Measurements from ENCODE around the gene ARHGEF33.

ARHGEF33 gene

GRCh38 chr2:38988716-38989115 lies 99.0 kb downstream of the ARHGEF33 start:
- Histone ChIP-seq H3K4me3 (ENCODE audit: low read length) (no peak overlapping the region), H3K4me1 (ENCODE audit: control insufficient read depth, low read depth, low read length) (no peaks in the 10 kb centered on the region), H3K27ac (ENCODE audit: low read length) (no peak overlapping the region), H3K9me3 (ENCODE audit: control insufficient read depth, low read depth, low read length) (no peaks in the 10 kb centered on the region), H3K27me3 (ENCODE audit: control insufficient read depth, insufficient read depth, low read length) (no peaks in the 10 kb centered on the region), H3K36me3 (ENCODE audit: control insufficient read depth, low read depth, low read length) (peaks cover 11% of the 10 kb centered on the region), H3K9ac (ENCODE audit: low read length) (no peak overlapping the region)

- Histone ChIP-seq H3K4me1 (ENCODE audit: control insufficient read depth, low read depth, low read length) (no peaks in the 10 kb centered on the region), H3K27ac (ENCODE audit: low read length) (no peak overlapping the region), H3K36me3 (ENCODE audit: control insufficient read depth, low read depth, low read length) (peaks cover 17% of the 10 kb centered on the region), H3K27me3 (ENCODE audit: control insufficient read depth, insufficient read depth, low read length) (no peaks in the 10 kb centered on the region), H3K9ac (ENCODE audit: low read length) (no peak overlapping the region), H3K9me3 (ENCODE audit: control insufficient read depth, low read depth, low read length) (no peaks in the 10 kb centered on the region), H3K4me3 (ENCODE audit: low read length) (no peak overlapping the region)
These were observed 102.2 kb downstream of the ARHGEF33 start for GRCh38 chr2:38991899-38992298.

- peaks cover 4% of the 10 kb centered on the region for H3K4me1 ChIP-seq (ENCODE audit: control insufficient read depth, low read depth, low read length)
- H3K4me3 ChIP-seq (ENCODE audit: low read length): no peak overlapping the region
- H3K9ac ChIP-seq (ENCODE audit: low read length): no peak overlapping the region
- no peak overlapping the region for H3K27ac ChIP-seq (ENCODE audit: low read length)
- no peaks in the 10 kb centered on the region for H3K27me3 ChIP-seq (ENCODE audit: control insufficient read depth, insufficient read depth, low read length)
- peaks cover 31% of the 10 kb centered on the region for H3K36me3 ChIP-seq (ENCODE audit: control insufficient read depth, low read depth, low read length)
- H3K9me3 ChIP-seq (ENCODE audit: control insufficient read depth, low read depth, low read length): no peaks in the 10 kb centered on the region
These were observed 108.1 kb downstream of the ARHGEF33 start for GRCh38 chr2:38997781-38998180.

GRCh38 chr2:39000552-39000951 lies 110.9 kb downstream of the ARHGEF33 start:
- Histone ChIP-seq H3K36me3 (ENCODE audit: control insufficient read depth, low read depth, low read length) (peaks cover 26% of the 10 kb centered on the region), H3K4me3 (ENCODE audit: low read length) (no peak overlapping the region), H3K4me1 (ENCODE audit: control insufficient read depth, low read depth, low read length) (peaks cover 4% of the 10 kb centered on the region), H3K27me3 (ENCODE audit: control insufficient read depth, insufficient read depth, low read length) (no peaks in the 10 kb centered on the region), H3K27ac (ENCODE audit: low read length) (no peak overlapping the region), H3K9me3 (ENCODE audit: control insufficient read depth, low read depth, low read length) (no peaks in the 10 kb centered on the region), H3K9ac (ENCODE audit: low read length) (no peak overlapping the region)

GRCh38 chr2:39007875-39008504 lies 118.3 kb downstream of the ARHGEF33 start:
- Histone ChIP-seq H3K4me3 (ENCODE audit: low read length) (no peak overlapping the region), H3K9ac (ENCODE audit: low read length) (no peak overlapping the region), H3K27ac (ENCODE audit: low read length) (no peak overlapping the region), H3K9me3 (ENCODE audit: control insufficient read depth, low read depth, low read length) (no peaks in the 10 kb centered on the region), H3K36me3 (ENCODE audit: control insufficient read depth, low read depth, low read length) (peaks cover 21% of the 10 kb centered on the region), H3K27me3 (ENCODE audit: control insufficient read depth, insufficient read depth, low read length) (no peaks in the 10 kb centered on the region), H3K4me1 (ENCODE audit: control insufficient read depth, low read depth, low read length) (peaks cover 5% of the 10 kb centered on the region)

- Histone ChIP-seq H3K4me1 (ENCODE audit: control insufficient read depth, low read depth, low read length) (peaks cover 5% of the 10 kb centered on the region), H3K27me3 (ENCODE audit: control insufficient read depth, insufficient read depth, low read length) (no peaks in the 10 kb centered on the region), H3K9ac (ENCODE audit: low read length) (no peak overlapping the region), H3K27ac (ENCODE audit: low read length) (no peak overlapping the region), H3K4me3 (ENCODE audit: low read length) (no peak overlapping the region), H3K9me3 (ENCODE audit: control insufficient read depth, low read depth, low read length) (no peaks in the 10 kb centered on the region), H3K36me3 (ENCODE audit: control insufficient read depth, low read depth, low read length) (peaks cover 28% of the 10 kb centered on the region)
These were observed 119.0 kb downstream of the ARHGEF33 start for GRCh38 chr2:39008665-39009064.

GRCh38 chr2:39013871-39014270 lies 124.2 kb downstream of the ARHGEF33 start:
- H3K36me3 ChIP-seq (ENCODE audit: control insufficient read depth, low read depth, low read length): peaks cover 14% of the 10 kb centered on the region
- no peaks in the 10 kb centered on the region for H3K27me3 ChIP-seq (ENCODE audit: control insufficient read depth, insufficient read depth, low read length)
- H3K4me1 ChIP-seq (ENCODE audit: control insufficient read depth, low read depth, low read length): peaks cover 13% of the 10 kb centered on the region
- H3K9ac ChIP-seq (ENCODE audit: low read length): no peak overlapping the region
- H3K27ac ChIP-seq (ENCODE audit: low read length): no peak overlapping the region
- H3K9me3 ChIP-seq (ENCODE audit: control insufficient read depth, low read depth, low read length): no peaks in the 10 kb centered on the region
- no peak overlapping the region for H3K4me3 ChIP-seq (ENCODE audit: low read length)

- no peaks in the 10 kb centered on the region for H3K27me3 ChIP-seq (ENCODE audit: control insufficient read depth, insufficient read depth, low read length)
- peaks cover 14% of the 10 kb centered on the region for H3K36me3 ChIP-seq (ENCODE audit: control insufficient read depth, low read depth, low read length)
- no peak overlapping the region for H3K27ac ChIP-seq (ENCODE audit: low read length)
- H3K4me1 ChIP-seq (ENCODE audit: control insufficient read depth, low read depth, low read length): peaks cover 20% of the 10 kb centered on the region
- no peaks in the 10 kb centered on the region for H3K9me3 ChIP-seq (ENCODE audit: control insufficient read depth, low read depth, low read length)
- no peak overlapping the region for H3K9ac ChIP-seq (ENCODE audit: low read length)
- H3K4me3 ChIP-seq (ENCODE audit: low read length): no peak overlapping the region
These were observed 125.7 kb downstream of the ARHGEF33 start for GRCh38 chr2:39015424-39015823.

- peaks cover 23% of the 10 kb centered on the region for H3K4me1 ChIP-seq (ENCODE audit: control insufficient read depth, low read depth, low read length)
- no peaks in the 10 kb centered on the region for H3K27me3 ChIP-seq (ENCODE audit: control insufficient read depth, insufficient read depth, low read length)
- no peak overlapping the region for H3K9ac ChIP-seq (ENCODE audit: low read length)
- H3K27ac ChIP-seq (ENCODE audit: low read length): no peak overlapping the region
- no peak overlapping the region for H3K4me3 ChIP-seq (ENCODE audit: low read length)
- H3K36me3 ChIP-seq (ENCODE audit: control insufficient read depth, low read depth, low read length): peaks cover 14% of the 10 kb centered on the region
- no peaks in the 10 kb centered on the region for H3K9me3 ChIP-seq (ENCODE audit: control insufficient read depth, low read depth, low read length)
These were observed 127.7 kb downstream of the ARHGEF33 start for GRCh38 chr2:39017334-39017733.

- Histone ChIP-seq H3K4me1 (ENCODE audit: control insufficient read depth, low read depth, low read length) (peaks cover 24% of the 10 kb centered on the region), H3K27ac (ENCODE audit: low read length) (no peak overlapping the region), H3K4me3 (ENCODE audit: low read length) (no peak overlapping the region), H3K27me3 (ENCODE audit: control insufficient read depth, insufficient read depth, low read length) (no peaks in the 10 kb centered on the region), H3K9me3 (ENCODE audit: control insufficient read depth, low read depth, low read length) (no peaks in the 10 kb centered on the region), H3K9ac (ENCODE audit: low read length) (peak overlapping the region; percentile 1), H3K36me3 (ENCODE audit: control insufficient read depth, low read depth, low read length) (peaks cover 8% of the 10 kb centered on the region)
These were observed 129.0 kb downstream of the ARHGEF33 start for GRCh38 chr2:39018638-39019037.

- Histone ChIP-seq H3K9me3 (ENCODE audit: control insufficient read depth, low read depth, low read length) (no peaks in the 10 kb centered on the region), H3K36me3 (ENCODE audit: control insufficient read depth, low read depth, low read length) (peaks cover 7% of the 10 kb centered on the region), H3K27me3 (ENCODE audit: control insufficient read depth, insufficient read depth, low read length) (no peaks in the 10 kb centered on the region), H3K27ac (ENCODE audit: low read length) (no peak overlapping the region), H3K9ac (ENCODE audit: low read length) (no peak overlapping the region), H3K4me1 (ENCODE audit: control insufficient read depth, low read depth, low read length) (peaks cover 27% of the 10 kb centered on the region), H3K4me3 (ENCODE audit: low read length) (no peak overlapping the region)
These were observed 130.7 kb downstream of the ARHGEF33 start for GRCh38 chr2:39020383-39020782.

GRCh38 chr2:39022642-39023235 lies 133.1 kb downstream of the ARHGEF33 start:
- H3K36me3 ChIP-seq (ENCODE audit: control insufficient read depth, low read depth, low read length): peaks cover 7% of the 10 kb centered on the region
- H3K27ac ChIP-seq (ENCODE audit: low read length): no peak overlapping the region
- no peaks in the 10 kb centered on the region for H3K27me3 ChIP-seq (ENCODE audit: control insufficient read depth, insufficient read depth, low read length)
- no peaks in the 10 kb centered on the region for H3K9me3 ChIP-seq (ENCODE audit: control insufficient read depth, low read depth, low read length)
- peaks cover 27% of the 10 kb centered on the region for H3K4me1 ChIP-seq (ENCODE audit: control insufficient read depth, low read depth, low read length)
- no peak overlapping the region for H3K9ac ChIP-seq (ENCODE audit: low read length)
- no peak overlapping the region for H3K4me3 ChIP-seq (ENCODE audit: low read length)
